Skin epidermis (tissue), 12 donors: ENCODE measurements around the gene LPP.

Experiments used
- H3K27ac ChIP-seq, 21 experiments: fragments of 200-600 bp; sonication (generic) in 11 of 21; one replicate each; pipeline ENCODE4 v1.5.0; 2020; ENCODE audit warnings: mild to moderate bottlenecking in 3 of 21, inconsistent platforms in 2 of 21, moderate library complexity in 2 of 21
- H3K4me3 ChIP-seq, 7 experiments: fragments of 200-600 bp; sonication (generic) in 2 of 7; one replicate each; pipeline ENCODE4 v1.5.0; 2020; ENCODE audit warnings: inconsistent platforms in 2 of 7, mild to moderate bottlenecking in 2 of 7, moderate library complexity in 1 of 7

The LPP gene

DNA sequence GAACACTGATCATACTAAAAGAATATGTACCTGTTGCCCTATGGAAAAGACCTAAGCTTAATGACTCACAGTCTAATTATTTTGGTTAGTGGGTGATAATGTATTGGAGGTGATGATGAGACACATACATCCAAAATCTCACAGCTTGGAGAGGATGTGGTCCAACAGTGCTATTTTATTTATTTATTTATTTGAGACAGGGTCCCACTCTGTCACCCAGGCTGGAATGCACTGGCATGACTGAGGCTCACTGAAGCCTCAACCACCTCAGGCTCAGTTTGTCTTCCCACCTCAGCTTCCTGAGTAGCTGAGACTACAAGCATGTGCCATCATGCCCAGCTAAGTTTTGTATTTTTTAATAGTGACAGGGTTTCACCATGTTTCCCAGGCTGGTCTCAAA lies 35.0 kb downstream of the LPP start:
- Histone ChIP-seq H3K27ac (no peak overlapping the region), H3K4me3 (no peak overlapping the region)

DNA sequence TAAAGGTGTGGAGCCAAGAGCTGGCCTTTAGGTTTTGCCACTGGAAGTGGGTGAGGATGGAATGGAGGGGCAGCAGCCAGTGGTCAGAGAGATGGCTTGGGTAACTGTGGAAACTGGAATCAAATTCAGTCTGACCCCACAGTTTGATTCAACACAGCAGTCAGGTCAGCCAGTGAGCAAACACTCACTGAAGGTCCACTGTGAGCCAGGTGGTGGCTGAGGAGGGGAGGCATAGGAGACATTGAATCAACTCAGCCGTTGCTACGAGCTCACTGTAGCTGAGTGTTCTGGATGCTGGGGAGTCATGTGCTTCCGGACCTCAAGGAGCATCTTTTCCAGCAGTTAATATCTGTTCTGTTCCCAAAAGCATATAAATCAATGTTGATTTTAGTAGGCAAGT lies 37.5 kb downstream of the LPP start:
- Histone ChIP-seq H3K4me3 (no peak overlapping the region), H3K27ac (no peak overlapping the region)

DNA sequence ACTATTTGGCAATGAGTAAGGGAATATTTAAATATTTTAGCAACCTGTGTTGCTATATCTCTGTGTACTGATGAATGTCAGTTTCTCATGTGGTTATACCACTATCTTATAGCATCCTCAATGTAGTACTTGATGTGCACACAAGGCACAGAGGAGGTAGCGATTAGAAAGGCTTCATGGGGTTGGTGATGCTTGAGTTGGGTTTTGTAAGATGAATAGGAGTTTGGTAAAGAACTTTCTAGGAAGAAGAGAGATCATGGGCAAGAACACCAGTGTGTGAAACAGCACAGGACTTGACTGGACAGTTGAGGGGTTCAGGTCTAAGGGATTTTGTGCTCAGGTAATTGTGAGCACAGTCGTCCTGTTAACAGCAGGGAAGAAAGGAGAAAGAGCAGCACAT lies 38.1 kb downstream of the LPP start:
- no peak overlapping the region for H3K27ac ChIP-seq
- H3K4me3 ChIP-seq: no peak overlapping the region

DNA sequence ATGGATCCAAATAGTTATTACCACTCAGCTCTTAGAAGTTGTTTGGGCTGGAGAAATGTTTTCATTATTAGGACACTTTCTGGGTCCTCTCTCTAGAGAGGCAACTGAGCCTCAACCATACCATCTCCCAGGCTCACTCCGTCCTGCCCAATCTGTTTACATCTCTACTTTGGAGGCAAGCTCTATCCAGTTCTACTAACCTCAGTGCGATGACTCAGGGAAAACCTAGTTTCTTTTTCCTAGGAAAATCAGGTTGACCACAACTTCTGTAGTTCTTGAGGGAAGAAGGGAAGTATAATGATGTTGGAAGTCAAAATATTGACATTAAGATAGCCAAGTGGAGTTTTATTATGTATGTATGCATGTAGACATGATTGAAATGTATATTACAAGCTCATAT lies 40.4 kb downstream of the LPP start:
- Histone ChIP-seq H3K4me3 (no peak overlapping the region), H3K27ac (no peak overlapping the region)

DNA sequence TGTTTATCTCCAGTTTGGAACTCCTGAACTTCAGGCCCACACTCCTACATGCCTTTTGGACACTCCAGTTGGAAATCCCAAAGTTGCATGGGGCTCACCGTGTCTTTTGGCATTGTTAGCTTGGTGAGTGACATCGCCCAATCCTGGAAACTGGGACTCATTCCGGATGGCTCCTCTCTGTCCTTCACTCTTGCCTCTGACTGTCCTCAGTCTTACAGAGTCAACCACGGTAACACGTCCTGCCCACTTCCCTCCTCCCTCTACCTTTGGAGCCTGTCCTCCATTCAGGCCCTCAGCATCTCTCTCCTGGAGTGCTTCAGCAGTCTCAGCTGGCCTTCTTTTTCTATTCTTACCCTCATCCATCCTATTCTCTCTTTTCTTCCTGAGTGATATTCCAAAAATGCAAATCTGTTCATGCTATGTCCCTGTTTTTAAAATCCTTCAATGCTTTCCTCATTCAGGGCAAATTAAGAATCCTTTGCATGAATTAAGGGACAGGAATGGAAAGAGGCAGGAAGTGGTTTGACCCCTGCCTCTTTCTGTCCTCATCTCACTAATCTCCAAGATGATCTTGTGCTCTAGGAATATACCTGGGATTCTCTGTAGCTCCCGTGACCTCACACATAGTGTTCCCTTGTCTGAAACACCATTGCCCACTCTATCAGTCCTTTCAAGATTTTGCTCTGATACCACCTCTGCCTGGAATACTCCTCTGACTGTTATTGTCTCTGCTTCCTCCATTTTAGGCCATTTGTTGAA lies 42.5 kb downstream of the LPP start:
- Histone ChIP-seq H3K27ac (no peak overlapping the region), H3K4me3 (no peak overlapping the region)

DNA sequence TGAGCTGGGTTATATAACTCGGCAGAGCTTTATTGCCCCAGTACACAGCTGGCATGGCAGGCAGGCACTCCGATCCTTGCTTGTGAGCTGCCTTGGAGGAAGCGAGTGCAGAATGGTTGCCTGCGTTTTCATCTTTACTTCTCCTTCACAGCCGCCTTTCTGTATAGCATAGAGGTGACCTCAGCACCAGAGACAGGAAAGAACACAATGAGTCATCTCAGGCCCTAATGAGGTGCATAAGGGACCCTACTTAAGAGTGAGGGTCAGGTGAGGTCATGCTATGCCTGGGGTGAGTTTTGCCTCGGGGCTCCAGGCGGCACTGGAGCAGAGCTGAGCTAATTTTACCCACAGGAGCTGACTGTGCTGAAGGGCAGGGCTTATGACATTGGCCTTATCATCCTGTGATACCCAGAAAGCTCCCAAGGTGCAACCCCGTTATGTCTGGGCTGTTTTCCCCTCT lies 43.5 kb downstream of the LPP start:
- H3K27ac ChIP-seq: no peak overlapping the region
- H3K4me3 ChIP-seq: no peak overlapping the region

DNA sequence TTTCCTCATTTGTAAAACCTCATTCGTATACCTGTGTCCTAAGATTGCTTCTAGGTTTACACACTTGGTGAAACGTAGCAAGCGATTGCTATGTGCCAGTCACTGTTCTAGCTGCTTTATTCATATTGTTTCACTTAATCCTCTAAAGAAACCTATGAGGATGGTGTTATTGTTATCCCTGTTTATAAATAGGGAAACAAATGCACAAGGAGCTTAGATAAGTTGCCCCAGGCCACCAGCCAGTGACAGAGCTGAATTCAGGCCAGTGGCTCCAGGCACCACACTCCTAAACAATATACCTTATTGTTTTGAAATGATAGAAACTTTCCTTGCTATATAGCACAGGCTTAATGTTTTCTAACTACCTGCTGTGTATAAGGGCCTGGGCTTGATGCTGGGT lies 44.0 kb downstream of the LPP start:
- Histone ChIP-seq H3K4me3 (no peak overlapping the region), H3K27ac (no peak overlapping the region)

DNA sequence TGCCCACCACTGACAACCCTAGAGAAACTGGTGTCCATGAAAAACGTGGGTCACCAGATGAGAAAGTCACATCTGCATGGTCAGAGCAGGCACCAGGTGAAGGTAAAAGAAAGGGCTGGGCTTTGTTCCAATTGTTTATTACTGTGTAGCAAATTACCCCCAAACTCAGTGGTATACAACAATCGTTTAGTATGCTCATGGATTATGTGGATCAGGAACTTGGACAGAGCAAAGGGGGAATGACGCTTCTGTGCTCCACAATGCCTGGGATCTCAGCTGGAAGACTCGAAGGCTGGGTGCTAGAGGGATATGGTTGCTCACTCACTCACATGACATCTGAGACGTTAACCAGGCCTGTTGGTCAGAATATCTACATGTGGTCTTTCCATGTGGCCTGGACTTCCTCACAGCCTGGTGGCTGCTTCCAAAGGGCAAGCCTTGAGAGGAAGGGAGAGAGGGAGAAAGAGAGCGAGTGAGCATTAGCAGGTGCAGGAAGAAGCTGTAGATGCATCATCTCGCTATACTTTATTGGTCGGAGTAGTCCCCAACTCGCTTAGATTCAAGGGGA lies 44.9 kb downstream of the LPP start:
- Histone ChIP-seq H3K4me3 (no peak overlapping the region), H3K27ac (no peak overlapping the region)

DNA sequence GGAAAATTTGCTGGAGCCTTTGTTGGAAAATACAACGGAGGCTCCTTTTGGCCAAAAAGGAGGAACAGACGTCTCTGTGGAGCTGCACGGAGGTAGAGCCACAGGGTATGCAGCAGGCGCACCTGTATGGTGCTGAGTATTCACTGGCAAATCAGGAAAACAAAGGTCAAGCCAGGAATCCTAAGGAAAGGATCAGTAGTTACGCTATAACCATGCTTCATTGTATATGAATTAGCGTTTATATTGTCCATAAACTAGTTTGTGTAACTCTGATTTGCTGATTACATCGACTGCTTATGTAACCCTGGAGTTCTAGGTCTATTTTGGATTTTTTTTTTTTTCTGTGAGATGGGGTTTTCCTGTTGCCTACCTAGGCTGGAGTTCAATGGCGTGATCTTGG lies 45.4 kb downstream of the LPP start:
- Histone ChIP-seq H3K27ac (no peak overlapping the region), H3K4me3 (no peak overlapping the region)

DNA sequence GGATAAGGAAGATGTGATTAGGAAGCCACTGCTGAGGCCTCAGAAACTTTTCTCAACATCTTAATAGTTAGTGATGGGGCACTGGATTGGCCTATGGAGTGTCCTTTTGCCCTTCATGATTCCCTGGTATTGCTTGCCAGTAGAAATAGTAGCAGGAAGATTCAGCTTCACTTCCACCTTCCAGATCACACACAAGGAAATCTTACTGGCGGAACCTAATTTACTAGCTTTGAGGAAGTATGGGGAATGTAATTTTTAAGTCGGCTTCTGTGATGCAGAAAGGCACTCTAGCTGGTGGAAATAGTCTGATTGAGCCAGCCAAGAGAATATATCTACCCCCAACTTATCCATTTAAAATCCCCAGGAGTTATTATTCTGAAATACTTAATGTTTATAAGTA lies 46.5 kb downstream of the LPP start:
- H3K27ac ChIP-seq: no peak overlapping the region
- no peak overlapping the region for H3K4me3 ChIP-seq

DNA sequence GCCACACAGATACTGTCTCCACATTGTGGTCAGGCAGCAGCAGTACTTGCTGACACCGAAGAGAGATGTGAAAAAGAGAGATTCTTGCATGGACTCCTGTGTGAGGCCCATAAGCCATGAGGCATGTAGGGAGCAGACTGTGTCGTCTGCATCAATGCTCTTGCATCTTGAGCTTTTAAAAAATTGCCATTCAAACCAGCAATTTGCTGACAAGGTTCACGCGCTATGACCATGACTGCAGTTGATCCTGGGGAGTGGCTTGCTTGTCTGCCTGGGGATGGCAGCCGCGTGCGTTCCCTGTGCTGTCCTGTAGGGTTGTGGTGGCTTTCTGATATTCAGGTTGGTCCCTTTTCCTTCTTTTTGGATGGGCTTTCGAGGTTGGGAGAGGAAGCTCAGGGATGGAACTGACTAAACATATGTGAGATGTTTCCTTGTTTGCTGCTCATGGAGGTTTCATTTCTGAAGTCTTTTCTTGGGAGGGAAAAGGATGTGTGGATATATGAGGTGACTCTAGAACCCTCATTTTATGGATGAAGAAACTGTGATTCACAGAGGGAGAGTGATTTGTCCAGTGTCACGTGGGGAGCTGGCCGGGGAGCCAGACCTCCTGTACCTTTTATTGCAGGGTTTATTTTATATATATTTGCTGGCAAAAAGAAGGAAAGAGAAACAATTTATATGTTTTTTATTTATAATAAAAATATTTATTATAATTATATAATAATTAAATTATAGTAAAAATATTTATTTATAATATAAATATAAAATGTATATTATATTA lies 48.6 kb downstream of the LPP start:
- H3K4me3 ChIP-seq: no peak overlapping the region
- peak overlapping the region in 1 of 21 experiments; percentile 3 for H3K27ac ChIP-seq

DNA sequence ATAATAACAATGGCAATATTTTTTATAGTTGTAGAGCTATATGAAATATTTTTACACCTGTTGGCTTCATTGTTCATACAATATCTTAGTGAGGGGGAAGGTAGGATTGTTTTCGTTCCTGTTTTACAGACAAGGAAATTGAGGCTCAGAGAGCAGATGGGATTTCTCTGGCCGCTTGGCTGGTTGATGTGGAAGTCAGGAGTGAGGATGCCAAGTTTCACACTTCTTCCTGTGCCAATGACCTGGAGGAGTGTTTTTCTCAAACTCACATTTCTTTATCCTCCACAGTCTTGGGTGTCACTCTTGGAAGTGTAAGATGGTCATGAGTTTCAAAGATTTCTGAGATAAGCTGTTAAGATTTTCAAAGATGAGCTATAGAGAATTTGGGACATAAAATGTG lies 50.6 kb downstream of the LPP start:
- H3K27ac ChIP-seq: no peak overlapping the region
- H3K4me3 ChIP-seq: no peak overlapping the region

DNA sequence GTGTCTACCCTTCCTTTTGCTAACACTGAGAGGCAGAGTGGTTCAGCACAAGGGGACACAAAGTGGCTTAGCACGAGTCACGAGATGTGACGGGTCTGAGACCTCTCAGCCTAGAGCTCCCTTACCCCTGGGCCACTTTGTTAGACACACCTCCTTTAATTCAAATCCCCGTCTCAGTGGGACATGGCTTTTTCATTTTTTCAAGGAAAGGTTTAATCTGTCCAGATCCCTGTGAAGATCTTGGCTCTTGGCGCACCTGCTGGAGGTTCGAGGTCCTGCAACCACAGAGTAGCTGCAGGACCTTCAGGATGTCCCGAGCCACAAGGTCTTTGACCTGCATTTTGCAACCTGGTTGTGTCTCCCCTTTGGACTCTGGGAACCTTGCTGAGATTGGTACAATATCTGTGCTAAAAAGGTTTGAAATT lies 52.0 kb downstream of the LPP start:
- no peak overlapping the region for H3K27ac ChIP-seq
- no peak overlapping the region for H3K4me3 ChIP-seq

DNA sequence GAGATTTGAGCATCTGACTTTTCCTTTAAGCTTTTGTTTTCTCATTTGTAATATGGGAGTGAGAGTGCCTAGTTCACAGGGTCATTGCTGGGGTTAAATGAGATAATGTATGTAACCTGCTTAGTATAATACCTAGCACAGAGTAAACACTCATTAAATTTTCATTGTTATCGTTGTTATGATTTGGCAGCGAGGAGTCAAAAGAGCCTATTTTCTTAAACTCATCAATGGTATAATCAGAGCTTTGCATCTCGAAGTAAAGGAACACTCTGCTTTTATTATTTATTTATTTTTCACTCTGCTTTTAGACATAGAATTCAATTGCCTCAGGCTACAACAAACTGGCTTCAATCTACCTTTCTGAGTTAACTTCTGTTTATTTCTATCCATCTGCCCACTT lies 52.8 kb downstream of the LPP start:
- no peak overlapping the region for H3K27ac ChIP-seq
- H3K4me3 ChIP-seq: no peak overlapping the region

DNA sequence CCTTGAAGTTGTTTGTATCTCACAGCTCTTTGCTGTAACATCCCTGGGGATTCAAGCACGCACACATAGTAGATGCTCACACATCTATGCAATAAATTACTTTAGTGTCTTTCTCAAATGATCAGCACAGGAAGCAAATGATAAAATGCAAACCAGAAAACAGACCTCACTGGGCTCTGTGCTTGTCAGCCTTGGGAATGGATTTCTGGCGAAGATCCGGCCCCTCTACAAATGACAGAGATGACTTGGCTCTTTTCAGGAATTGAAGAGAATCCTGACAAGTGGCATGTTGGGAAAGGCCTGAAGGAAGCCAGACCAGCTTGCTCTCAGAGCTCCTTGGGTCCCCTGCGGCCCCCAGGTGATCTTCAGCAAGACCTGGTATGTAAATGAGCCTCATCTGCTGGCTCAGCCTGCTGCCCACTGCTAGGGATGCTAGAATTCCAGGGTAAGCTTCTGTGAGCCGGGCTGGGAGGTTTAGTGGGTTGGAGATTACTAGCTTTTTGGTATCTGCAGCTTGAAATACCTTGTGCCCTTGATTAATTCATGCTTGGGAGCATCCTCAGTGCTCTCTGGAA lies 54.1 kb downstream of the LPP start:
- no peak overlapping the region for H3K4me3 ChIP-seq
- H3K27ac ChIP-seq: peak overlapping the region in 1 of 21 experiments; percentile 29

DNA sequence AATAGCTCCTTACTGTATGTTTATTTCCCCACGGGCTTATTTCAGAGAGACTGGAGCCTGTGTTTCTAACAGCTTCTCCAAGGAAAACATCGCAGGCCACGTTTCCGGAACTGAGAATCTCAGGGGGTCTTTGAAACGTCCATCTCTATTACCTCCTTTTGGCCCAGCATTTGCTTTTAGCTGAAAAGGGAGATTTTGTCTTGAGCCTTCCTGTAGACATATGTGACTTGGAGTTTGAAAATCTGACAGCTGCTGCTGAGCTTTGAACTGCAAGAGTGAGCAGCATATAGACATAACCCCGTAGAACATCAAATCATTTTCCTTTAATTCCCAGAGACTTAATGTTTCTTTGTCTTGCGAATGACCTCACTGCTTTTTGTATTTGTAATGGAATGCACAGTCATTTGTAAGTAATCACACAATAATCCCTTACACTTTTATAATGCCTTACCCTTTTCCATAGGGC lies 54.6 kb downstream of the LPP start:
- Histone ChIP-seq H3K4me3 (no peak overlapping the region), H3K27ac (peak overlapping the region in 1 of 21 experiments; percentile 29)

DNA sequence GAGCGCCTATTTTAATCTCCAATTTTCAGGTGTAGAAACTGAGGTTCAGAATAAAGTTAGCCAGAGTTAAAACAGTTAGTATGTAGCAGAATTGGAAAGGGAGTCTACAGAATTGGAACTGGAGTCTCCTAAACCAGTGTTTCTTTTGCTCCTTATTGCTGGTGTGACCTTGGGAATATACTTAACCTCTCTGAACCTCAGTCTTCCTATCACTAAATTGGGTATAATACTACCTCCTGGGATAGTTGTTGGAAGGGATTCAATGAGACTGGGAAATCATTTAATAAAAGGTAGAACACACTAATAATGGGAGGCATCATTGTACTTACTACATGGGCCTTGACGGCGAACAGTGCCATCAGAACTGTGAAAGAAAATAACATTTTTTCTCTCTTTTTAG lies 55.1 kb downstream of the LPP start:
- Histone ChIP-seq H3K27ac (no peak overlapping the region), H3K4me3 (no peak overlapping the region)

DNA sequence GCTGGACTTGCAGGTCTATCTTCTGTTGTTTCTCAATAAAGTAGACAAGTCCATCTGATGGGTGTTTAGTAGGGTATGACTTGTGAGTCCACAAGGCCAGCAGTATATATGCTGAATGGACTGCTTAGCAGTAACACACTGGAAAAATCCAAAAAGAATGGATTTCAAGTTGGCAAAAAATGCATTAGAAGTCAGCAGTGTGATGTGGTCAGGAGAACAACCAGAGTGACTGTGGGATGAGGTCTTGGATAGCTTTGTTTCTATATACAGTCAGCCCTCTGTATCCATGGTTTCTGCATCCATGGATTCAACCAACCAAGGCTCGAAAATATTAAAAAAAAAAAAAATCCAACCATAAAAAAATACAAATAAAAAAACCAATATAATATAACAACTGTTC lies 55.8 kb downstream of the LPP start:
- Histone ChIP-seq H3K4me3 (no peak overlapping the region), H3K27ac (no peak overlapping the region)

DNA sequence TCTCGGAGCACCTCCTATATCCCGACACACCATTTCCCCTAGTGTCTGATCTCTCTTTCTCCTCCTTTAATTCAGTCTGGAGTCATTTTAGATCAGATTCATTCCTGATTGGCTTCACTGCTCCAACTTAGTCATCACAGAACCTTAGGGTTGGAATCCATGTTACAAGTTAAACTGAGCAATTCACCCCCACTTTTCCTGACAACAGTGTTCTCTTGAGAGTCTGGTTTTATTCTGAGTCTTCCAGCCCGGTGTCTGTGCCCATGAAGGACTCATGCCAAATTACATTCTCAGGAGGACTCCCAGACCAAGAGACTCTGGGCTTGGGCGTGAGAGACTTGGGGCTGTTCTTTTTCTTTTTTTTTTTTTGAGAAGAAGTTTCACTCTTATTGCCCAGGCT lies 57.5 kb downstream of the LPP start:
- H3K27ac ChIP-seq: peak overlapping the region in 7 of 21 experiments; percentile 14 to 70 (median 48)
- H3K4me3 ChIP-seq: no peak overlapping the region

DNA sequence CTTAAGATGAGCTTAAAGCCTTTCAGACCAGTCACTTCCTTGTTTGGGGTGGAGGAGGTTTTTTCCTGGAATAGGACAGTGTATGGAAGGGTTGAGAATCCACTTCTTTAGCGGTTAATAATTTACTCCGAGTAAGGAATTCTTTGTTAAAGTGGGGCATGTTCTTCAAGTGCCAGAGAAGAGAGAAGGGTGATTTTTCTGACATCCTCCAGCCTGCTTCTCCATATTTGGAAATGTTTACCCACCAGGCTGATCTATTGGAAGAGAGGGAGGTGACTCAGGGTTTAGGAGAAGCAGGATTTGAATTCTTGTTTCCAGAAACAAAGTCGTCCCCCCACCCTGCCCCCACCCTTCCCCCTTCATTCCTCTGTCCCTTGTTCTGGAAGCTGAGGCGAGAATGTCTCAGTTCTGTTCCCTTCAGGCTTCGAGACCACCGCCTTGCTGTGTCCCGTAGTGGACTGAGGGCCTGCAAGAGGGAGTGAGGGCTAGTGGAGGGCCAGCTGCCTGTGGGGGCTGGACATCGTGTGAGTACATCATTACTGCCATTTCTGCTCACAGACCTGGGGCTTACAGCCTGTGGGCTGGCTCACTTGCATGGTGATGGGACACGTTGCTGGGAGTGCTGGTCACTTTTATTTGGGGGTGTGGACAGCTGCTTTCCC lies 58.5 kb downstream of the LPP start:
- H3K27ac ChIP-seq: peak overlapping the region in 9 of 21 experiments; percentile 14 to 70 (median 49)

More for the DNA sequence above, 58.5 kb downstream of the LPP start:
- H3K4me3 ChIP-seq: no peak overlapping the region
